GM19395 (cell line): ENCODE data around the gene HDAC9.
A peak's percentile ranks its signal among the peaks of the same experiment; 100 is the strongest.

Experiments
- ATAC-seq: cut with Tn5 transposase; IDR thresholded peaks from one replicate; pipeline ENCODE4 v1.9.1; 2021; ENCODE audit warnings: mild to moderate bottlenecking, moderate library complexity; ENCODE audit not compliant: unreplicated experiment

HDAC9 gene

GRCh38 chr7:18494406-18494805, 1.1 kb upstream of the HDAC9 start:
- ATAC-seq, result no peak

- peak; percentile 42 for ATAC-seq
Observed at GRCh38 chr7:18494821-18495408, 634 bp upstream of the HDAC9 start.

DNA sequence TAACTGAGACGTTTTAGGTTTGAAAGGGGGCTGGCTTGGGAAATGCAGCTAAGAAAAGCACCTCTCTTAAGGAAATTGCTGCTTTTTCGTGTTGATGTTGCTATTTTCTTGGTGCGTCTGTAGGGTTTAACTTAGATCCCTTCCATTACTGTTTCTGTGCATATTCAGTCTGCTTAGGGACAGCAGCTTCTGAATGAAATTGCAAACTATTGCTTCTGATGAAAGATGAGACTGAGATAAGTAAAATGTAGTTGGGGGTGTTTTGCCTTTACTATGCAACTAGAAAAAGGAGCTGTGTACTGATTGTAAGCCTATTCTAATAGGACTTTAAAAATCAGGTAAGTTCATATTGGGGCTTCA, 772 bp downstream of the HDAC9 start:
- peak; percentile 1 for ATAC-seq

- no peak for ATAC-seq
Observed at GRCh38 chr7:18497082-18497481, 1.5 kb downstream of the HDAC9 start.

- no peak for ATAC-seq
Observed at GRCh38 chr7:18497800-18498199, 2.3 kb downstream of the HDAC9 start.

DNA sequence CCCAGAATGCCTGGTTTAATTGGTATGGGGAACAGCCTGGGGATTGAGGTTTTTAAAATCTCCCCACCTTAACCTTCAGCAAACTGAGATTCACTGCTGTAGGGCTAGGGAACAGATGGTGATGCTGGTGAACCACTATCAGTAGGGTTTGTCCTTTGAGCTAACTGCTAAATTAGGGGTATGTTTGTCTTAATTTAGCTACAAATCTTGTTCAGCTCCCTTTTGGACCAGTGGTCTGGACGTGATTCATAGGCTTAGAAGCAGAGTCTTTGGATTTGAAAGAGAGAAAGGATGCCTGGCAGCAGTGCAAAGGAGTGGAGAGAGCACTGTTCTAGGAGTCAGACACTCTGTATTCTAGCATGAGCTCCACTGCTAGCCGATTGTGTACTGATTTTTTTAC, 2.8 kb downstream of the HDAC9 start:
- no peak for ATAC-seq

- ATAC-seq, result no peak
Observed at GRCh38 chr7:18499407-18500177, 4.0 kb downstream of the HDAC9 start.

DNA sequence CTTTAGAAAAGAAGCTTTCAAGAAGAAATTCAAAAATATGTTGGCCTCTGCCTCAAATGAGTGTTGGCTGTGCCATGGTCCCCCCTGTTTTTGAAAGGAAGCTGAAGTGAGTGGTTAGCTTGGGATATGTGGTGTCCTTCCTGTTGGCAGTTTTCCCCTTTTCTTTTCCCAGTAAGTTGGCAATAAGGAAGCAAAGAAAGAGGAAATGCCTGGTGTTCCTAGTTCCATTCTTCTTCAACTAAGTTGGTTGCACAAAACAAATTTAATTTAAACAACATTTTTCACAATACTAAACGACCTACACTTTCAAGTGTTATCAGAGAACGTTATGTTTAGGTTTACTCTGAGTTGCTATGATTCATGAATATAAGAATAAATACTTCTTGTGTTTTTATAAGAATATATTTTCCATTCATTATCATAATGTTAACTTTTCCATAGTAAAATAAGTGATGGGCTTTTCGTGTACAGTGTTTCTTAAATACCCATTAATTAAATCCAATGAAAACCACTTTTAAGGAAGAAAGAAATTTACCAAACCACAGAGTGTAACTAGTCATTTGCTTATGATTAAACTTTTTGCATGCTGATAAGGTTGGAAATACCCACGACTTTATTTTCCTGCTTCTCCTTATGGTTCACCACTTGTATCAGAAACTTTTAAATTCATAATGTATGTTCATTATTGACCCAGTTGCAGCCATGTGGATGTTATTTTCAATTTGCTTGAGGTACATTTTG, 7.7 kb downstream of the HDAC9 start:
- ATAC-seq, result no peak

DNA sequence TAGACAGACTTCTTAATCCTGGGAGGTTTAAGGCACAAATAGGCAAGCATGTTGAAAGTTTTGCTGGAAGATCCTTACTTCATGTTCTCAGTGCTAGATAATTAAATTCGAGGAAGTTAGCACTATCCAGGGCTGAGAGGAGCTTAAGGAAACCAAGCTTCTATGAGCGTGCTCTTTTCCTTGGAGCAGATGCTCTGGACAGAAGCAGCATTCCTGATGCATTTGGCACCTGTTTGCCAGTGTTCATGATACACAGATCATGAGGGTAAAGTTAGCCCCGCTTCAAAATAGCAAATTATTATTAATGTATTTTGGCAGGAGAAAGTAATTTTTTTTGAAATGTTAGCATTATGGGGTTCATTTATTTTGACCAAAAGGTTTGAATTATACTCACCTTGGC, 9.4 kb downstream of the HDAC9 start:
- no peak for ATAC-seq

DNA sequence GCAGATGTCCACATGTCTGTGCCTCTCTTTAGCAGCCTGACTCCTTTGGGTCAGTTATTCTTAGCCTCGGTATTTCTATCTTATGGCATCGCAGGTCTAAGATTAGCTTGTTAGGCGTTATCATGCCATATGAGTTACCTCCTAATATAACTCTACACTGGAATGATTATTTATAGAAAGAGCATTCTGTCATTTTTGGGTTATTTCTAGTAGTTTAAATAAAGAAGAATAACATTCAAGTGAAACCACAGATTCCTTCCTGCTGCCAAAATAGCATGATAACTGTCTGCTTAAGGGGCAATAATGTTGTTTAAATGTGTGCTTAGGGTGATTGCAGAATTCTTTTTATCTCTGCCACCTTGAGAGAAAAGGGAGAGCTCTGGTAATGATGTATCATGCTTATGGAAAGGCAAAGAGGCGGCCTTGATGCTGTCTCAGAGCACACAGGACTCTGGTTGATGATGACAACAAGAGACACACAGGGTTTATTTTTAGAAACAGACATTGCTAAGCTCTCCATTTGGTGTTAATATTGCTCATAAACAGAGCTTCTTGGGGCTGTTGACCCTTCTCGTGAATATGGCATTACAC, 10.4 kb downstream of the HDAC9 start:
- ATAC-seq, result peak; percentile 51

DNA sequence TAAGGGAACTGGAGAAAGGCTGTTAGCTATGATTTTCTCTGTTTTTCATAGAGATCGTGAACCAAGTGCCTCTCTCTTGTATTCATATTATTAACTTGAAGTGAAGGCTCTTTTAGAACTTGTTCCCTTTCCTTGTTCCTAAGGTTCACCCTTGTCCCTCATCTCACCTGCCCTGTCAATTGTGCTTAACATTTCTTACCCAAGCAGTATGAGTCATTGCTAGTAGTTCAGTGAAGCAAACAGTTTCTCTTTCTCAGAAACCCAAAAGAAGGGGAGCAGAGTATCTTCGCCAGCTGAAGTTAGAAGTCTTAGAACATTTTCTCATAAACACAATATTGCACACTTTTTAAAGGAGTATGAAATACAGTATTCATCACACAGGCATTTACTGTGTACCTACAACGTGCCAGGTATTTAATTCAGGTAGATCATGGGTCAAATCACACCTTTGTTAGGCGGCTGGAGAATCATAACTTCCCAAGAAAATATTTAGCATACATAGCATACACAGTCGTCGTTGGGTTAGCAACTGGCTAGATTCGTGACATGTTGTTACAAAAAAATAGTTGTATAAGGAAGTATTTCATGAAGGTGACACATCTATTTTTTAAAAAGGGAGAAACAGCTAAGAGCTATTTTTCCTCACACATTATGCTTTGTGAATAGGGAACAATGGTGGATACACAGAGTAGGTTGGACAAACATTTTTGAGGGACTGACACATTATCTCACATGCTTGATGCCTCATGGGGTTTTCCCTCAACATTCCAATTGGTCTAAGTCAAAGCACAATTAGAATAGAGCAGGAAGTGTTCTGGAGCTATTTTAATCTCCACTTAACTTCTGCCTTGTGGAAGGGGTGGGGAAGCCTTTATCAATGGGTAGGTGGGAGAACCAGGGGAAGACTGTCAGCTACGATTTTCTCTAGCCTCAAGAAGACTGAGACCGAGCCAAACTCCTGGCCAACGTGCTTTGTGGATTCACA, 13.2 kb downstream of the HDAC9 start:
- ATAC-seq, result peak; percentile 91

DNA sequence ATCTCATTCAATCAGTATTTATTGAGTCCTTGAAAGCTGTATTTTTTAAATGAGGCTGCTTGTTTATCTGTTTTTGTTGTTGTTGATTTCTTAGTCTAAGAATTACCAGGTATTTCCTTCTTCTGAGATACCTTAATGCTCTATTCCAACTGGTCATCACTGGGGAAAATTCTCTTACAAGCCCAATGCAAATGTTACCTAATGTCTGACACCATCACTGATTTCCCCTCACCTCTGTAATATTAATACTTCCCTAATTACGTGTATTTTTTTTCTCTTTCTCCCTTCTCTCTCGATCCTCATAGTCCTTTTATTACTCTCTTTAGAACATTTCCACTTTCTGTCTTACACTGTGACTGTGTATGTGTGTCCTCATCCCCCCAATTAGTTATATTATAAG, 13.9 kb downstream of the HDAC9 start:
- no peak for ATAC-seq

GRCh38 chr7:18511351-18512140, 16.0 kb downstream of the HDAC9 start:
- ATAC-seq, result no peak

DNA sequence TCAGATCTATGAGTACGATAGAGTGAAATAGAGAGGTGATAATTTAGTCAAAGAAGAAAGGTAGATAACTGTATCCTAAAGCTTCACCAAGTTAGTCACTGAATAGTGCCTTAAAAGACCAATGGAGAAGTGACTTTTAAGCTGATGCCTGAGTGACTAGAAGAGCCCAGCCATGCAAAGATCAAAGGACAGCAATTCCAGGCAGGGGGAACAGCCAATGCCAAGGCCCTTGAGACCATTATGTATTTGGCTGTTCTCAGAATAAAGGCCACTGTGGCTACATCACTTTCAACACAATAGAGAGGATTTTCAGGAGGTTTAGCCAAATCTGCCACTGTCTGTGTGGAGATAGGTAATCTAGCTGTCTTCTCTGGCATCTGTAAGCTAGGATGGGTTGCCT, 17.8 kb downstream of the HDAC9 start:
- no peak for ATAC-seq

DNA sequence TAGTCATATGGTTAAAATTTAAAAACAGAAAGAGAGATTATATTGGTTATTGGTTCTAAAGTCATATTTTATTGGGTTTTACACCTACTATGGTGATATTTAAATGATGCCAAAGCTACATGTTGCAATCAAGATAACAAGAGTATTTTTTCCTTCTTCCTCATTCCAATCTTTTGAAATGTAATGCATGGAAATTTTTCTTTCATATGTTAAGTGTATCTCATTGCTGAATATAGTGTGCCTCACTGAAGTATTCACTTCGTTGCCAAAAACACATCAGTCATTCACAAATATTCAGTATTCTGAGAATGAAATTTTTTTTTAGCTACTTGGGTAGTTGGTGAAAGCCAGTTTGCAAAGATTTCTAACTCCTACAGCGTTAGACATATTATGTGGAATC, 19.5 kb downstream of the HDAC9 start:
- no peak for ATAC-seq

GRCh38 chr7:18517646-18518045, 22.1 kb downstream of the HDAC9 start:
- no peak for ATAC-seq

GRCh38 chr7:18518555-18518954, 23.0 kb downstream of the HDAC9 start:
- ATAC-seq, result no peak

GRCh38 chr7:18520450-18521235, 25.1 kb downstream of the HDAC9 start:
- ATAC-seq, result peak; percentile 80

GRCh38 chr7:18521236-18521589, 25.7 kb downstream of the HDAC9 start:
- no peak for ATAC-seq
